Daoy (cell line): ENCODE results near the gene PTPRG. TPM values are rescaled to one million over a fixed set of nuclear protein-coding genes. Genes with fewer than 3 reads are reported as not detected.
A peak's percentile ranks its signal among the peaks of the same experiment; 100 is the strongest.

Source experiments
- DNase-seq: peaks from one replicate; pipeline ENCODE4 v3.0.0-alpha.2; 2015; ENCODE audit warnings: low read depth
- total RNA-seq: library from RNA; depleted of rRNA; stranded (reverse); fragments of >200 nt; shearing (Covaris generic); gene quantifications from 2 replicates; pipeline ENCODE4 v1.2.3, GENCODE V29; 2014

Gene PTPRG
- total RNA-seq, 1 experiment from 2014 or later = 9.1 TPM

DNA sequence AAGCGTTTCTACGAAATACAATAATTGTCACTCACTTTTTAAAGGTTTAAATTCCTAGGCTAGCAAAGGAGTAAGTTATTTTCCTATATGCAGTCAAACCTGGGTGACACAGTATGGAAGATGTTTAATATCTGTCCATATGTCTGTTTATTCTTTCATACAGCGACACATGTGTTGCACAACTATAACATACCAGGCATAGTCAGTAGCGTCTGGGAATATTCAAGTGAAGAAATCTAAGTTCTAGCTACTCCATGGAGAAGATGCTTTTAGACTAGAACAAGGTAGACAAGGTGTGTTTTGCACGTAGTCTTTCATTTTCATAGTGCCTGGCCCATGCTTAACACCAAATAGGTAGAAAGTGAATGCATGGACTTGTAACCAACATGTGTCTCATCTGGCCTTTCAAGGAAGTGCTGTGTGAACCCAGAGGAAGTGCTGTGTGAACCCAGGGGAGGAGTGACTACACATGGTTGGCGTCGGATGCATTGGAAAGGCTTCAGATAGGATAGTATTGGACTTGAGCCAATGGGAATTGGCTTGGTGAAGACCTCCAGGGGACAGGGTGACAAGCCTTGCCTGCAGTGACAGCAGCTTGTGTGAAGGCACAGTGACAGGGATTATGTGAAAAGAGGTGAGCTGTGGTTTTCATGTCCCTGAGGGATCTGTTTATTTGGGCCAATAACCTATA lies 267.0 kb downstream of the PTPRG start:
- DNase-seq = no peak

DNA sequence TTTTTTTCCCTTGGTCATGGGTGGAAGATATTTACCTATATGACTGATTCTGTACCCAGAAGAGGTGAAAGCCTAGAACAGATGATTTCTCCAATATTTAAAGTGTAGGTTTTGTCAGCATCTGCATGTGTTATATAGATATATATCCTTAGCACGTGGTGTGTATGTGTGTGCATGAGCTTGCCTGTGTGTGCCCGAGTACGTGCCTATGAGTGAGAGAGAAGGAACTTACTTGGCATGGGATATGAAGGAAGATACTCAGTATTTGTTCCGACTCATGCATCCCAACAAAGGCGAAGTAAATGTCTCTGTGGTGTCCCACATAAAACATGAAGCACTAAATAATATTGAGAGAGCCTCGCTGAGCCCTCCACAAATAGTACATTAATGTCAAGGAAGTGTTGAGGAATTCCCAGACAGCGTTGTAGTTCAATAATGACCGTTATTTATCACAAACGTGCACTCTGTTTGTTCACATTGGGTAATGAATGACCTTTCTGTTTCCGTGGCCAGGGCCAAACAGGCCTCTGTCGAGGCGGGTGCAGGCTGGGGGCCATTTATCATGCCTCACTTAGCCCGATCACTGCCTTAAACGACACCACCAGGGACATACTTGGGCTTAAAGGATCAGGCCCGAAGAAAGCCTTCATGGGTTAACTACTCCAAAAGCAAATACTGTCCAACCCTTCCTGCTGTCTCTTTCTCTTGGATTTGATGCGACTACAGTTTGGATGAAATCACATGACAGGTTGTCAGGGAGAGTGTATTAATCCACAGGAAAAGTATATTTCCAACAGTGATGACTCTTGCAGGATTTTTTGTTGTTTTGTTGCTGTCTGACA lies 267.7 kb downstream of the PTPRG start:
- DNase-seq = no peak

DNA sequence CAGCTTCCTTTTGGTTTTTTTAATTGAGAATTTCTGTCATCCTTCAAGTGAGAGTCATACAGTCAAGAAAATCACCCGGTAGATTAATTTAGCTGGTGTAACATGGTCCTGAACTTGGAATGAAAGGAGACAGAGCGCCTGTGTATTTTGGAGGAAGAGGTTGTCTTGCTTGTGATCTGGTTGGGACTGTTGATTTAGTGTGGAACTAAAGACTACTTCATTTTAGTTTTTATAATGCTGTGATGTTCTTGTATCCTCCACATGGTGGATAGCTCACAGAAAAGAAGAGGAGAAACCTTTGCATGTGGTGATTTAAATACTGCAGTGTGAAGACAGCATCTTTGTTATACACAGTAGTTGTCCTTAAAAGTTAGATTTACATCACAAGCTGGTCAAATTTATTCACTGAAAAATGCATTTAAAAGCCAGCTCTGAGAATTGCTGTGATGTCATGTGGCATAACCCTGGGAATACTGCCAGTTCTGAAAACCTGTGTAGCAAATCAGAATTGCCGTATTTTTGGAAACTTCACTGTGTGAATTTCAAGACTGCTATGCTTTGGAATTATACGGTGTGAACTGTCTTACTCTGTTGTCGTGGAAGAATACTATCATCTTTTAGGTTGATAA lies 268.5 kb downstream of the PTPRG start:
- no peak for DNase-seq

DNA sequence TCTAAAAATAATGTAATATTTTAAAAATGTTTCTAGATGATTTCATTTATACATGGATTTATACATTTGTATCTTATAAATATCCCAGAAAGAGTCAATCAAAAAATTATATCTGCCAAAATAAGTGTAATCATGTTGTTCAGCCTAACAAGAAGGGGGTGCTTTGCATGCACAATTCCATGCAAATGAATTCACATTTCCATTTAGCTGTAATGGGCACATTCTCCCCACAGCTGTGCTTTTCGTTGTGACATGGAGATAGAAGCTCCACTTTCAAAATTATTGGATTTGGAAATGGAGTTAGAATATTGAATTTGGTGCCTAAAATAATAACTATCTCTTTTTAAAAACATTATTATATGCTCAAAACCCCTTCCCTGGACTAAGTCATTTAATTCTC lies 270.6 kb downstream of the PTPRG start:
- DNase-seq = no peak

DNA sequence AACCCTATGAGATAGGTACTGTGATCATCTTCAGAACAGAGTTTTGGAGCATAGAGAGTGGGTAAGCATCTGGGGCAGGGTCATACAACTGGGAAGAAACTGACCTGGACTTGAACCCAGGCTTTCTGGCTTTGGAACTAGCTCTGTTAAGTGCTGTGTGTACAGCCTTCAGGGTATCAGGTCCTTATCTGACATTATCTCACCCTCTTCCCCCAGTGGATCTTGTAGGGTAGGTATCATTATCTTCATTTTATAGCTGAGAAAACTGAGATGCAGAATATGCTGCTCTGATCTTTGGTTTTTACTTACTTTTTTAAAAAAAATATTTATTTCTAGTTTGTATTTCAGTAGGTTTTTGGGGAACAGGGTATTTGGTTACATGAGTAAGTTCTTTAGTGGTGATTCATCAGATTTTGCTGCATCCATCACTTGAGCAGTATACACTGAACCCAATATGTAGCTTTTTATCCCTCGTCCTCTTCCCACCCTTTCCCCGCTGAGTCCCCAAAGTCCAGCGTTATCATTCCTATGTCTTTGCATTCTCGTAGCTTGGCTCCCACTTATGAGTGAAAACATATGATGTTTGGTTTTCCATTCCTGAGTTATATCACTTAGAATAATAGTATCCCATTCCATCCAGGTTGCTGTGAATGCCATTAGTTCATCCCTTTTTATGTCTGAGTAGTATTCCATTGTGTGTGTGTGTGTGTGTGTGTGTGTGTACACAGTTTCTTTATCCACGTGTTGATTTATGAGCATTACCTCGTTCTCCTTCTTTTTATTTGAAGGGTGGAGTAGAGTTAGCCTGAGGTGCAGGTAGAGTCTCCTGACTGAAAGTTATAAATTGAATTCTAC lies 271.2 kb downstream of the PTPRG start:
- DNase-seq = no peak

DNA sequence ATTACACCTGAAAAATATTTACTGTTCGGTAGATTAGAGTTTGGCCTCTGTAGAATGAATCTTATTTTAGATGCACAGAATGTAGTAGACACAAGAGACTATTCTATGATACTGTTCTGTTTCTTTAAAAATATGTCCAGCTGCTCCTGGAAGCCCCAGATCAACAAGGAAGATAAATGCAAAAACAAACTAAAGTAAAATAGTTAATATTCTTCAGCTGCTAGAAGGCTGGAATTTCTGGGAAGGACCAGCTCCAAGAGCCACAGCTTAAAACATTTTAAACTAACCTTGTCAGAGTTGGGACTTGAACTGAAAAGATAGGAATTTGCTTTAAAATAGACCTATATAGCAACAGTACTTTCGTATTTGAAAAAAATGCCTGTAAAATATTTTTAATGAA lies 277.9 kb downstream of the PTPRG start:
- no peak for DNase-seq

DNA sequence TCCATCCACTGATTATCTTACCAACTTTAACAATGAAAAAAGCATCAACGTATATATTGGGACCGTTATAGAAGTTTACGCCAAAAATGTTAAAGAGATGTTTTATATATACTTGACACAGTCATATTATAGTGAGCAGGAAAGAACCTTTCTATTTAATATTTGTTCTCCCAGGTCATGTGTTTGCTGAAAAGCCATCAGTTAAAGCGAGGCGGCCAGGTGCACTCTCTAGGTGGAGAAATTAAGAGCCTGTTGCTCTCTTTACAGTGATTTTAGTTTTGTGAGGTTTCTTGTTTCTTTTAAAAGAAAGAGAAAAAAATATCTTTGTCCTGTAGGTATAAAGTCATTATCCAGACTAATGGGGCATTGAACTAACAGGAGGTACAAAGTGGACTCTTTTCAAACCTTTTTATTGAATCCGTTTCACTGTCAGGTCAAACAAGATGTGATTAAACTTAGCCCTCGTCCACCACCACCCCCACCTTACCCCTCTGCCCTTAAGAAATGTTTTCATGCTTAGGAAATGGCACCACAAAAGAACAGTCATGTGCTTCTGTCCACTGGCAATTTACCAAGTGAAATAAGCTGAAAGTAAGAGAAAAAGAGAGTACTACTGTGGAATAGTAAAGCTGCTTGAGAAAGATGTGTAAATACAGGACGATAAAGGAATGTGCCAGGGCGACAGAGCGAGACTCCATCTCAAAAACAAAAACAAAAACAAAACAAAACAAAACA lies 279.9 kb downstream of the PTPRG start:
- no peak for DNase-seq

DNA sequence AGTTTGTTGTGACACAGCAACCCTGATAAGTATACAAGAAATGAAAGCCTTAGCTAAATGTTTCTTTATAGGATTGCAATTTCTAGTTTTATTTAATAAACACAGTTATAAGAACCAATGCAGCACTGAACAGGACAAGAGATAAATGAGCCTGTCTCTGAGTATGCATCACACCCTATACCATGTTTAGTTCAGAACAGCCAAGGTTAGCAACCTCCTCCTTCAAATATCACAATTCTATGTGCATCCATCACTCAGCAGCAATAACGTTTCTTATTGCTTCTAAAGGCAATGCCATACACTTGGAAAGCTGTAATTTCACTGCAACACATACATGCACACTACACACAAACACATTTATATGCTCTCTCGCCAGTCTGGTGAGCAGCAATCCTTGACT lies 280.6 kb downstream of the PTPRG start:
- no peak for DNase-seq

DNA sequence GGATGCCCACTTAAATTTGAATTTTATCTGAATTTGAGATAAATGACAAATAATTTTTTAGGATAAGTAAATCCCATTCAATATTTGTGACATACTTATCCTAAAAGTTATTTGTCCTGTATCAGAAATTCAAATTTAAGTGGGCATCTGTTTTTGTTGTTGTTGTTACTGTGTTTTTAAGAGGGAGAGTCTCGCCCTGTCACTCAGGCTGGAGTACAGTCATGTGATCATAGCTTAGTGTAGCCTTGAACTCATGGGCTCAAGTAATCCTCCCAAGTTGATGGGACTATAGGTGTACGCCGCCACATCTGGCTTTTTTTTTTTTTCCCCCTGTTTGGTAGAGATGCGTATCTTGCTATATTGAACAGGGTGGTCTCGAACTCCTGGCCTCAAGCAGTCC lies 283.0 kb downstream of the PTPRG start:
- DNase-seq = no peak

DNA sequence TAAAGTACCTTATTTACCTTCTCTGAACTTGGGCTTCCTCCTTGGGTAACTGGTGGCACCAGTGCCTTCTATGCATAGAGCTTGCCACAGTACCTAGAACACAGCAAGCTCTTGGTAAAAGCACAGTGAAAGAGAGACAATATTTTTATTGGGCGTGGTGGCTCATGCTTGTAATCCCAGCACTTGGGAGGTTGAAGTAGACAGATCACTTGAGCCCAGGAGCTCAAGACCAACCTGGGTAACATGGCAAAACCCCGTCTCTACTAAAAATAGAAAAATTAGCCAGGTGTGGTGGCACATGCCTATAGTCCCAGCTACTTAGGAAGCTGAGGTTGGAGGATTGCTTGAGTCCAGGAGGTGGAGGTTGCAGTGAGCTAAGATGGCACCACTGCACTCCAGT lies 285.1 kb downstream of the PTPRG start:
- DNase-seq = no peak

DNA sequence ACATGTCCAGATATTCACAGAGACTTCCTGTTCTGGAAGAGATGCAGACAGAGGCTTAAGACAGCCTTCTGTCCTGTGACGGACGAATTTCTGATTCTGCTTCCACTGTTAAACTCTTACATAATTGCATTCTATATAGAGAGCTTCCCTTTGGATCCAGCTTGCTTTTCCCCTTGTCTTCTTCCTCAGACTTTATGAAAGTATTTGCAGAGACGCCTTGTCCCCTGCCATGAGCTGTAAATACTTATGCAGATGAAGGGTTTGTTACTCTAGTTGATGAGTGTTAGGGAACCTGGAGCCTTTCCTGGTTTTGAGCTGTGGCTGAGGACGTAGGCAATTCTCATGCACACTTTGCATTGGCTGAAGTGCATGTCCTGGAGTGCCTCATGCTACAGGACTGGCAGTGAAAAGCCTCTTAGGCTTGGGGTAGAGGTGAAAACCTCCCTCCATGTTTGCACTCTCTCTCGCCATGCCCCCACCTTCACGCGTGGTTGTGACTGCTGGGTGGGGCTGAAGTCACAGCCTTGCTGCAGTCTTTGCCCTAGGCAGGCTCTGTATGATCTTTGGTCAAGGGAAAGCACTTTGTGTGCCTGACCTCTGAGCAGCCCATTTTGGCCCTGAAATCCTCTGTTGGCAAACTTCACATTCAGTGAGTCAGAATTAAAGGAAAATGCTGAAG lies 286.6 kb downstream of the PTPRG start:
- no peak for DNase-seq

DNA sequence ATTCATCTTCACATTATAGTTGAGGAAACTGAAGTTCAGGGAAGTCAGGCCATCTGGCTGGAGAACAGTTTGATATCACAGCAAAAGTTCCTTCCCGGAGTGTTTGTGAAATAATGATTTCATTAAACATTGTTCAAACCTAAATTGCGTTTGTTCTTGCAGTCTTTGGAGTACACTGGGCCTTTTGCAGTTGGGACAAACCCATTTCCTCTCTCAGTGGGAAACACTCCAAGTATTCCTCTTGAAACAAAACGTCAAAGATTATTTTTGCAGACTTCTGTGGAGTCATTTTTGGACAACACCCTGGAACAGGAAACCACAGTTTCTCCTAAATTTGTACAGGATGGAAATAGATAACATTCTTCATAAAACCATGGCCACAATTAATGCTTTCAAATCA lies 287.5 kb downstream of the PTPRG start:
- peak; percentile 6 for DNase-seq

DNA sequence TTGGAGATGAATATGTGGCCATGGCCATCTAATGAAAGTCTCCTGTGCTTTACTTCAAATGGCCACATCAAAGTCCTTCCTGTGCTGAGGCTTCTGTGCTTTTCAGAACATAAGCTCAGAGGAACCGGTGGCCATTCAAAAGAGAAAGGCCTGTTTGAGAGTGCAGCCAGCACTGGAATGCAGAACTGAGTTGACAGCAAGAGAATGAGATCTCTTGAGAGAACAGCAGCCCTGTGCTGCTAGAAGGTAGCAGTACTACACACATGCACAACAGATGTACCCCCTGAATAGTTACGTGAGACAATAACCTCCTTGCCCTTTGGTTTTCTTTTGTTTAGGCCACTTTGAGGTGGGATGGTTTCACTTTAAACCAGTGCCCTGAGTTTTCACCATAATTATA lies 292.5 kb downstream of the PTPRG start:
- DNase-seq = no peak

DNA sequence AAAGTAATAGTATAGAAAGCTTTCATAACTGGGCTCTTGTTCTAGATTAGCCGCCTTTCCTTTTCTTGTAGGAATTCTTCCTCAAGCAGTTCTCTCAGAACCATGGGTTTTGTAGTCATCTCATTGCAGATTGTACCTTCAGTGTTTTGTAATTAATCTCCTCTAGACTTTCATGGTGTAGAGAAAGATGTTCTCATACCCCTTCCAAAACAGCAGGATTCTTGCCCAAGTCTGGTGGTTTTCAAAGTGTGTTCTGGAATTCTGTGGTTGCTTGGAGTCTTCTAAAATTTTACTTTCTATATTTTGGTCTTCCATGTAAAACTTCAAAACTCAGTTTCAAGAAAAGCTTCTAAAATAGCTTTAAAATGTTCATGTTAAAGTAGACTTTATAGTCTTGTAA lies 293.8 kb downstream of the PTPRG start:
- DNase-seq = no peak

DNA sequence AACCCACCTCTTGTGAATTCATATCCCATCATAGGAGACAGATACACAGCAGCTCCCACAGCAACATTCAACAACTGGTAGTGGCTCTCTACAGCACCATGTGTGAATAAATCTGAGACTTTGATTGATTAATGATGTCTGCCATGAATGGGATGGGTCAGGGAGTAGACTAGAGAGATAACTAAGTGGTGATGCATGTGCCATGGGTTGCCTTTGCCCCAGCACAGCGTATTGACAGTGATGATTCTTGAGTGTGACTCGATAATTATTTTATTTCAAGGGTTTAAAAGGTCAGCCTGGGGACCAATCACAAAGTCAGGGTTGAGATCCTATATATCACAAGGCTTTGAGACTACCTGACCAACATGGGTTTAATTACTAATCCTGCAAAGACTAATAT lies 295.9 kb downstream of the PTPRG start:
- no peak for DNase-seq

DNA sequence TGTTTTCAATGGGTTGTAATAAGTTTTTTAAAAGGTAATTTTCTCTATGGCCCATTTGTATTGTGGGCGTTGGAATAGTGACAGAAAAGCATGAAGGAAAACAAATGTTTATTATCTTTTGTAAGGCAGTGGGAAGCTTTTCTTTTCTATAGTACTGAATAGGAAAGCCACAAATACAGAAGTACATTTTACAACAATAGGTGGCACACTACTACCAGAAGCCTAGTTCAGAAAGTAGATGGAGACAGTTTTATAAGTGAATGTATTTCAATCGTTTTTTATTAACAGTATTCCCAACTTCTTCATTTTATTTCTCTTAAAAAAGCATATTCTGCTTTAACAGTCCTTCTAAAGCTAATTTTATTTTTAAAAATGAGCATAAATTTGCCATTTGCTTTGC lies 296.7 kb downstream of the PTPRG start:
- no peak for DNase-seq

DNA sequence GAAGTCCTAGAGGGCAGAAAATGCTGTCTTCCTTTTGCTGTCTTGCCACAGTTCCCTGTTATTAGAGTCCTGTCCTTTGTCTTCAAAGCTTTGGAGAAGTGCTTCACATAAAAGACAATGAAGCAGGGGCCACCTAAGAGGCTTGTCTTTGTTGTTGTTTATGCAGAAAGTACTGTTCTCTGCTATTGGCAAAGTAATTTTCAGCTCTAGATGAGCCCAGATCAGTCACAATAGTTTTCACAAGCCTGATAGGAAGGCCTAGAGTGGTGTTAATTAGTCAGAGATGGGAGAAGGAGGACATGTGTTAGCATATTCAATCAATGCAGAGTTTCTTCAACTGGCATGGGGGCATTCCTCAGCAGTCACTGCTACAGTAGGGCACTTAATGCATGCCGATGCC lies 300.0 kb downstream of the PTPRG start:
- no peak for DNase-seq

DNA sequence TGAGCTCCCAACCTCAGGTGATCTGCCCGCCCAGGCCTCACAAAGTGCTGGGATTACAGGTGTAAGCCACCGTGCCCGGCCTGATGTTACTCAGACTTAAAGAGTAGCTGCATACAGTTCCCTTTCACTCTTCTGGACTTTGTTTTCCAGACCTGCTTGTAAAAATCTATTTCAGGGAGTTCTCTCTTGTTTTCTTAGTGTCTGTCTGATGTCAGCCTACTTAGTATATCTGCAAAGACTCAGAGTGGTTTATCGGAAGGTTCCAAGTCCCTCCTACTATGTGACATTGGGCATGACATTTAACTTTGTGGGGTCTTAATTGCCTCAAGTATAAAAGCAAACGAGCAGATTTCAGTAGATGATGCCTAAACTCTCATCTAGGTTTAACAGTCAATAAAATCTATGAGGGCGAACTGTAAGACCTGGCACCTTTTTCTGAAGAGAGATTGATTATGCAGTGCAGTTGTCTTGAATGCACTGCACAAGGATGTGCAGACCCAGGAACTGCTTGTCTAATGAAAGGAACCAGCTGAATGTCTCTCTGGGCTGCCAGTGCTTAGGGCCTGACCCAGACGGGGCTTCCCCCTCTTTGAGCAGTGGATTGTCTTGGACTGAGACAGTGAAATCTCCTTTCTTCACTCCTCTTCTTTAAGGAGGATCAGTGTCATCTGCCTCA lies 301.4 kb downstream of the PTPRG start:
- no peak for DNase-seq

DNA sequence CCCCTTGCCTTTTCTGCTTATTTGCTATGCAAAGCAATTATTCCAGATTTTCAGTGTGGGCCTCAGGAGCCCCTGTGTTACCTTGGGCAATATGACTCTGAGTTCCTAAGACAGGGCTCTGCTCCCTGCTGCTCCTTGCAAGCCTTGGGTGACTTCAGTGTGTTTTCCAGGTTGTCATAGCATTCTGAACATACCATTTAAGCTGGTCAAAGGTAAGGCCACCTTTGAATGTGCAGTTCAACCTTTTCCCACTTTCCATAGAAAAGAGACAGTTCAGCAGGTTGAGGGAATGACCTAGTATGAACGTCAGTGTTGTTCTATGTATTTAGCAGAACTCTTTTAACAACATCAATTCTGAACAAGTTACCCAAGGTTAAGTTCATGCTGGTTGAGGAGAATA lies 302.2 kb downstream of the PTPRG start:
- no peak for DNase-seq

DNA sequence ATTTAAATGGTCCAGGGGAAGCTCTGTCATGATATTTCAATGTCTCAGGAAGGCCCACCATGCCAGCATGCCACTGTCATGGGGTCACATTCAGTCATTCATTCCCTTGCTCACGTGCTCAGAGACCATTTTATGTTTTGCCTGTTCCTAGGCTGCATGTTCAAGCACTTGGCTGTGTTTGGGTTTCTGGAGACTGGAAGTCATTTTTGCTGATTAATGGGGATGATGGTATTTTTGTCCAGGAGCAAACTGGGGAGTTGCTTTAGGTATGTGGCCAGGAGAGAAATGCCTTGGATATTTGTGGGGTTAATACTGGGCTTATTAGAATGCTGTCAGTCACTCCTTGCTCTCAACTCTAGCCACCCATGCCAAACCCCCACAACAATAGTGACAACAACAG lies 303.5 kb downstream of the PTPRG start:
- DNase-seq = no peak
